Breast epithelium (tissue), 3 donors: ENCODE data around the gene DHX9.
"Not testable (repeated sequence)": the region's sequence is repeated elsewhere in the genome, so short reads cannot be mapped to it uniquely, and the experiment has no call there.

Experiments
- POLR2A ChIP-seq: fragments of 450-650 bp; IDR thresholded peaks from one replicate; pipeline ENCODE4 v1.6.1; 2016; ENCODE audit warnings: antibody characterized with exemption, mild to moderate bottlenecking, moderate library complexity
- TF ChIP-seq, protein P1 (sequence below), 3 donors: fragments of 450-650 bp; IDR thresholded peaks; one replicate each; pipeline ENCODE4 v1.5.1; 2016 to 2017; ENCODE audit warnings: antibody characterized with exemption in 3 of 3, mild to moderate bottlenecking in 3 of 3, moderate library complexity in 3 of 3

GRCh38 chr1:182901946-182902345 lies 62.8 kb downstream of the DHX9 start:
- TF ChIP-seq, protein P1, sequence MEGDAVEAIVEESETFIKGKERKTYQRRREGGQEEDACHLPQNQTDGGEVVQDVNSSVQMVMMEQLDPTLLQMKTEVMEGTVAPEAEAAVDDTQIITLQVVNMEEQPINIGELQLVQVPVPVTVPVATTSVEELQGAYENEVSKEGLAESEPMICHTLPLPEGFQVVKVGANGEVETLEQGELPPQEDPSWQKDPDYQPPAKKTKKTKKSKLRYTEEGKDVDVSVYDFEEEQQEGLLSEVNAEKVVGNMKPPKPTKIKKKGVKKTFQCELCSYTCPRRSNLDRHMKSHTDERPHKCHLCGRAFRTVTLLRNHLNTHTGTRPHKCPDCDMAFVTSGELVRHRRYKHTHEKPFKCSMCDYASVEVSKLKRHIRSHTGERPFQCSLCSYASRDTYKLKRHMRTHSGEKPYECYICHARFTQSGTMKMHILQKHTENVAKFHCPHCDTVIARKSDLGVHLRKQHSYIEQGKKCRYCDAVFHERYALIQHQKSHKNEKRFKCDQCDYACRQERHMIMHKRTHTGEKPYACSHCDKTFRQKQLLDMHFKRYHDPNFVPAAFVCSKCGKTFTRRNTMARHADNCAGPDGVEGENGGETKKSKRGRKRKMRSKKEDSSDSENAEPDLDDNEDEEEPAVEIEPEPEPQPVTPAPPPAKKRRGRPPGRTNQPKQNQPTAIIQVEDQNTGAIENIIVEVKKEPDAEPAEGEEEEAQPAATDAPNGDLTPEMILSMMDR (IDR thresholded peaks at IDR 0.05): not testable (repeated sequence)
- not testable (repeated sequence) for TF ChIP-seq POLR2A
